SK-N-SH (cell line): ENCODE data around the gene TJAP1.

Experiments
- CHD2 ChIP-seq: fragments of 150-350 bp; IDR thresholded peaks from 2 replicates; pipeline ENCODE4 v1.6.1; 2018; ENCODE audit warnings: low read length; ENCODE audit not compliant: partially characterized antibody
- EZH2phosphoT487 ChIP-seq: fragments of 200-600 bp; sonication (generic); IDR thresholded peaks from 2 replicates; pipeline ENCODE4 v1.6.1; 2017; ENCODE audit warnings: low read depth, mixed run types, mild to moderate bottlenecking, antibody characterized with exemption, moderate library complexity, borderline replicate concordance
- FOXJ3 ChIP-seq: sonication (generic); formaldehyde crosslinking; IDR thresholded peaks from 2 replicates; pipeline ENCODE4 v1.5.1; 2020; ENCODE audit warnings: mild to moderate bottlenecking, missing genetic modification reagents
- SIN3A ChIP-seq: IDR thresholded peaks from 2 replicates; pipeline ENCODE4 v1.6.1; 2012; ENCODE audit warnings: low read depth, mild to moderate bottlenecking, low read length, moderate library complexity, borderline replicate concordance
- TEAD4 ChIP-seq: IDR thresholded peaks from 2 replicates; pipeline ENCODE4 v1.4.0; 2012; ENCODE audit warnings: mild to moderate bottlenecking, borderline replicate concordance; ENCODE audit not compliant: insufficient read depth
- TF ChIP-seq, protein P1 (sequence below): fragments of 200-600 bp; sonication (generic); IDR thresholded peaks from 2 replicates; pipeline ENCODE4 v1.6.1; 2017; ENCODE audit warnings: antibody characterized with exemption, mild to moderate bottlenecking, moderate library complexity
- TF ChIP-seq, protein P2 (sequence below): fragments of 150-350 bp; IDR thresholded peaks from 2 replicates; pipeline ENCODE4 v1.6.1; 2017; ENCODE audit warnings: antibody characterized with exemption, low read length, low read depth, borderline replicate concordance

DNA sequence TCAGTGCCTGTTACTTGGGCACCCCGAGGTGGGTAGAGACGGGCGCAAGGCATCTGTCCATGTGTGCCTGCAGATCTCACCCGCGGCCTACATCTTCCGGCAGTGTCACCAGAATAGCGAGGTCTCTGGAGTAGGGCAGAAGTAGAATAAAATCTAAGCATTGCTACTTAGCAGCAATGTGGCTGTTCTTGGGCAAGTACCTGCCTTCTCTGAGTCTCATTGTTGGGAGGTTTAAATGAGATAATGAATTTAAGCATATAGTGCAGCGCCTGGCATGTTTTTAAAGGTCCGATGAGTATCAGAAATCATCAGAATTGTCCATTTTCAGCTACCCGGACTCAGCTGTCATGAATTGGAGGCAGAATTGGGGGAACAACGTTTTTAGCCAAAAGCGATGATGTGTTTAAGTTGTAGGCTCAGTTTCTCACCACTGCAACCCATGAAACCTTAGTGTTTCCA lies 49.2 kb upstream of the TJAP1 start:
- TF ChIP-seq, protein P1, sequence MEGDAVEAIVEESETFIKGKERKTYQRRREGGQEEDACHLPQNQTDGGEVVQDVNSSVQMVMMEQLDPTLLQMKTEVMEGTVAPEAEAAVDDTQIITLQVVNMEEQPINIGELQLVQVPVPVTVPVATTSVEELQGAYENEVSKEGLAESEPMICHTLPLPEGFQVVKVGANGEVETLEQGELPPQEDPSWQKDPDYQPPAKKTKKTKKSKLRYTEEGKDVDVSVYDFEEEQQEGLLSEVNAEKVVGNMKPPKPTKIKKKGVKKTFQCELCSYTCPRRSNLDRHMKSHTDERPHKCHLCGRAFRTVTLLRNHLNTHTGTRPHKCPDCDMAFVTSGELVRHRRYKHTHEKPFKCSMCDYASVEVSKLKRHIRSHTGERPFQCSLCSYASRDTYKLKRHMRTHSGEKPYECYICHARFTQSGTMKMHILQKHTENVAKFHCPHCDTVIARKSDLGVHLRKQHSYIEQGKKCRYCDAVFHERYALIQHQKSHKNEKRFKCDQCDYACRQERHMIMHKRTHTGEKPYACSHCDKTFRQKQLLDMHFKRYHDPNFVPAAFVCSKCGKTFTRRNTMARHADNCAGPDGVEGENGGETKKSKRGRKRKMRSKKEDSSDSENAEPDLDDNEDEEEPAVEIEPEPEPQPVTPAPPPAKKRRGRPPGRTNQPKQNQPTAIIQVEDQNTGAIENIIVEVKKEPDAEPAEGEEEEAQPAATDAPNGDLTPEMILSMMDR, result no peak
- TF ChIP-seq SIN3A, result no peak
- TF ChIP-seq, protein P2, sequence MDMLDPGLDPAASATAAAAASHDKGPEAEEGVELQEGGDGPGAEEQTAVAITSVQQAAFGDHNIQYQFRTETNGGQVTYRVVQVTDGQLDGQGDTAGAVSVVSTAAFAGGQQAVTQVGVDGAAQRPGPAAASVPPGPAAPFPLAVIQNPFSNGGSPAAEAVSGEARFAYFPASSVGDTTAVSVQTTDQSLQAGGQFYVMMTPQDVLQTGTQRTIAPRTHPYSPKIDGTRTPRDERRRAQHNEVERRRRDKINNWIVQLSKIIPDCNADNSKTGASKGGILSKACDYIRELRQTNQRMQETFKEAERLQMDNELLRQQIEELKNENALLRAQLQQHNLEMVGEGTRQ, result no peak
- no peak for TF ChIP-seq TEAD4
- no peak for TF ChIP-seq CHD2
- TF ChIP-seq EZH2phosphoT487, result no peak
- TF ChIP-seq FOXJ3 (CRISPR knock-in tag), result no peak
